Measurements from ENCODE around the gene L2HGDH. TPM values are rescaled to one million over a fixed set of nuclear protein-coding genes. Genes with fewer than 3 reads are reported as not detected.
"Not testable (repeated sequence)": the region's sequence is repeated elsewhere in the genome, so short reads cannot be mapped to it uniquely, and the experiment has no call there.

L2HGDH gene
- total RNA-seq, 1 experiment from 2014 or later = 27.8 TPM

- Histone ChIP-seq H3F3A (ENCODE audit: low read length, unreplicated experiment) (no peaks in the 10 kb centered on the region), H3K27ac (ENCODE audit: low read length) (no peak overlapping the region), H4K20me1 (ENCODE audit: low read length) (no peaks in the 10 kb centered on the region), H2AFZ (ENCODE audit: low read length) (no peak overlapping the region), H3K79me2 (ENCODE audit: low read length) (peaks cover 18% of the 10 kb centered on the region), H3K4me2 (ENCODE audit: low read length) (no peak overlapping the region), H3K4me3 (ENCODE audit: low read length) (no peak overlapping the region), H3K36me3 (ENCODE audit: low read depth, low read length) (no peaks in the 10 kb centered on the region; the same call in 1 of the 2 replicates), H3K4me1 (ENCODE audit: insufficient read depth, low read length) (peaks cover 22% of the 10 kb centered on the region), H3K9me3 (ENCODE audit: low read length) (no peaks in the 10 kb centered on the region), H3K9me2 (replicated peaks; ENCODE audit: low read length) (no peaks in the 10 kb centered on the region), H3K9ac (ENCODE audit: low read length) (no peak overlapping the region), H3K27me3 (ENCODE audit: low read length) (no peaks in the 10 kb centered on the region)
- intact Hi-C loops (cut with micrococcal nuclease) = loop anchor here (2.0 kb wide), 1 partner anchor 459 kb away; no protein-coding TSS in a partner anchor
- no TSS peak for BruUV-seq (replicated peaks)
- ChIA-PET POLR2A (ENCODE audit: unreplicated experiment) (interaction anchor here (0.6 kb wide), 1 partner anchor 76 kb away, joined by 3 read pairs; no protein-coding TSS in a partner anchor), CTCF (no interaction called here)
- no peak for TF ChIP-seq CTCF (conservative IDR thresholded peaks at IDR 0.05; ENCODE audit: low read depth, low read length)
- no peak for TF ChIP-seq EZH2phosphoT487 (IDR thresholded peaks at IDR 0.05; ENCODE audit: borderline replicate concordance, low read length)
- no peak for TF ChIP-seq EZH2 (IDR thresholded peaks at IDR 0.05; ENCODE audit: low read length, unreplicated experiment)
- ATAC-seq (no peak), DNase-seq (peak; percentile 14)
Observed at GRCh38 chr14:50319721-50320120, 7.7 kb upstream of the L2HGDH start.

- intact Hi-C loops (cut with micrococcal nuclease) = no loop called here
- ChIA-PET POLR2A (ENCODE audit: unreplicated experiment) (no interaction called here), CTCF (no interaction called here)
- no peak overlapping the region for H2AFZ ChIP-seq (ENCODE audit: low read length)
- peak; percentile 18 for DNase-seq
- H3K36me3 ChIP-seq (ENCODE audit: low read depth, low read length) = peaks cover 2% of the 10 kb centered on the region
- H3K4me2 ChIP-seq (ENCODE audit: low read length) = no peak overlapping the region
- no peaks in the 10 kb centered on the region for H3K9me2 ChIP-seq (replicated peaks; ENCODE audit: low read length)
- H3K9ac ChIP-seq (ENCODE audit: low read length) = no peak overlapping the region
- H3F3A ChIP-seq (ENCODE audit: low read length, unreplicated experiment) = no peaks in the 10 kb centered on the region
- H3K27ac ChIP-seq (ENCODE audit: low read length) = no peak overlapping the region
- no peaks in the 10 kb centered on the region for H3K9me3 ChIP-seq (ENCODE audit: low read length)
- H4K20me1 ChIP-seq (ENCODE audit: low read length) = no peaks in the 10 kb centered on the region
- no peak for ATAC-seq
- H3K79me2 ChIP-seq (ENCODE audit: low read length) = peaks cover 18% of the 10 kb centered on the region
- TF ChIP-seq EZH2 (IDR thresholded peaks at IDR 0.05; ENCODE audit: low read length, unreplicated experiment) = no peak
- no peak for TF ChIP-seq CTCF (conservative IDR thresholded peaks at IDR 0.05; ENCODE audit: low read depth, low read length)
- no peak for TF ChIP-seq EZH2phosphoT487 (IDR thresholded peaks at IDR 0.05; ENCODE audit: borderline replicate concordance, low read length)
- H3K4me1 ChIP-seq (ENCODE audit: insufficient read depth, low read length) = peaks cover 22% of the 10 kb centered on the region
- no TSS peak for BruUV-seq (replicated peaks)
- H3K4me3 ChIP-seq (ENCODE audit: low read length) = no peak overlapping the region
- no peaks in the 10 kb centered on the region for H3K27me3 ChIP-seq (ENCODE audit: low read length)
Observed at GRCh38 chr14:50319293-50319692, 7.3 kb upstream of the L2HGDH start.

- H3K9me3 ChIP-seq (ENCODE audit: low read length) = no peaks in the 10 kb centered on the region
- no peak overlapping the region for H3K4me2 ChIP-seq (ENCODE audit: low read length)
- H3K4me1 ChIP-seq (ENCODE audit: insufficient read depth, low read length) = peaks cover 26% of the 10 kb centered on the region
- ATAC-seq (no peak), DNase-seq (peak; percentile 66)
- no peaks in the 10 kb centered on the region for H3F3A ChIP-seq (ENCODE audit: low read length, unreplicated experiment)
- H2AFZ ChIP-seq (ENCODE audit: low read length) = no peak overlapping the region
- peaks cover 7% of the 10 kb centered on the region; the same call in 1 of the 2 replicates for H3K36me3 ChIP-seq (ENCODE audit: low read depth, low read length)
- POLR2A ChIA-PET (ENCODE audit: unreplicated experiment) = interaction anchor here (0.5 to 0.6 kb wide), 2 partner anchors 135 to 242 kb away, joined by 4 to 5 read pairs; partner anchors contain the start of gene ATL1
- intact Hi-C loops (cut with micrococcal nuclease) = no loop called here
- BruUV-seq (replicated peaks) = no TSS peak
- peaks cover 29% of the 10 kb centered on the region for H3K79me2 ChIP-seq (ENCODE audit: low read length)
- TF ChIP-seq EZH2 (IDR thresholded peaks at IDR 0.05; ENCODE audit: low read length, unreplicated experiment) (no peak), EZH2phosphoT487 (IDR thresholded peaks at IDR 0.05; ENCODE audit: borderline replicate concordance, low read length) (no peak), CTCF (conservative IDR thresholded peaks at IDR 0.05; ENCODE audit: low read depth, low read length) (peak; percentile 77)
- H3K27me3 ChIP-seq (ENCODE audit: low read length) = no peaks in the 10 kb centered on the region
- H3K9ac ChIP-seq (ENCODE audit: low read length) = no peak overlapping the region
- H3K9me2 ChIP-seq (replicated peaks; ENCODE audit: low read length) = no peaks in the 10 kb centered on the region
- no peak overlapping the region for H3K4me3 ChIP-seq (ENCODE audit: low read length)
- no peaks in the 10 kb centered on the region for H4K20me1 ChIP-seq (ENCODE audit: low read length)
- H3K27ac ChIP-seq (ENCODE audit: low read length) = no peak overlapping the region
- CTCF ChIA-PET = interaction anchor here (0.5 to 1.0 kb wide), 7 partner anchors 23 to 582 kb away, joined by 3 to 16 read pairs (median 4); partner anchors contain the start of gene MAP4K5
Observed at GRCh38 chr14:50318031-50318626, 6.1 kb upstream of the L2HGDH start.

- H3K4me2 ChIP-seq (ENCODE audit: low read length); H3K27ac ChIP-seq (ENCODE audit: low read length); H2AFZ ChIP-seq (ENCODE audit: low read length); H3K9ac ChIP-seq (ENCODE audit: low read length); H3K4me1 ChIP-seq (ENCODE audit: insufficient read depth, low read length); H3K36me3 ChIP-seq (ENCODE audit: low read depth, low read length); H3K9me3 ChIP-seq (ENCODE audit: low read length); CTCF ChIA-PET; H3K4me3 ChIP-seq (ENCODE audit: low read length); H3K27me3 ChIP-seq (ENCODE audit: low read length); H3K9me2 ChIP-seq (replicated peaks; ENCODE audit: low read length); DNase-seq; H4K20me1 ChIP-seq (ENCODE audit: low read length); H3F3A ChIP-seq (ENCODE audit: low read length, unreplicated experiment); BruUV-seq (replicated peaks); POLR2A ChIA-PET (ENCODE audit: unreplicated experiment); ATAC-seq: not testable (repeated sequence)
- H3K79me2 ChIP-seq (ENCODE audit: low read length) = peaks cover 50% of the 10 kb centered on the region
- intact Hi-C loops (cut with micrococcal nuclease) = loop anchor here (5.0 kb wide), 1 partner anchor 452 kb away; no protein-coding TSS in a partner anchor
Observed at GRCh38 chr14:50314098-50314497, 2.1 kb upstream of the L2HGDH start.

Measured in PC-3 (cell line).